Stomach smooth muscle (tissue), 2 donors: Measurements from ENCODE around the gene DAD1.

Source experiments
- H3K27ac ChIP-seq: one replicate; pipeline ENCODE4 v1.7.0; 2013; ENCODE audit warnings: mild to moderate bottlenecking, low read length, inconsistent platforms
- H3K27me3 ChIP-seq, 2 donors: one replicate each; pipeline ENCODE4 v1.7.0; 2013; ENCODE audit warnings: low read length in 2 of 2; ENCODE audit not compliant: insufficient read depth in 2 of 2, control insufficient read depth in 1 of 2
- H3K36me3 ChIP-seq, 2 donors: one replicate each; pipeline ENCODE4 v1.7.0; 2013; ENCODE audit warnings: low read length in 2 of 2; ENCODE audit not compliant: control insufficient read depth in 2 of 2, insufficient read depth in 2 of 2
- H3K4me1 ChIP-seq: one replicate; pipeline ENCODE4 v1.7.0; 2013; ENCODE audit warnings: low read length; ENCODE audit not compliant: control insufficient read depth, insufficient read depth
- H3K4me3 ChIP-seq, 2 donors: one replicate each; pipeline ENCODE4 v1.7.0; 2013; ENCODE audit warnings: low read length in 2 of 2
- H3K9ac ChIP-seq, 2 donors: one replicate each; pipeline ENCODE4 v1.7.0; 2013; ENCODE audit warnings: low read length in 2 of 2, mild to moderate bottlenecking in 1 of 2
- H3K9me3 ChIP-seq, 2 donors: one replicate each; pipeline ENCODE4 v1.7.0; 2013; ENCODE audit warnings: low read length in 2 of 2; ENCODE audit not compliant: control insufficient read depth in 2 of 2
- donor health status: healthy.
- donor health status: Pancreatic carcinoma.

Gene DAD1

DNA sequence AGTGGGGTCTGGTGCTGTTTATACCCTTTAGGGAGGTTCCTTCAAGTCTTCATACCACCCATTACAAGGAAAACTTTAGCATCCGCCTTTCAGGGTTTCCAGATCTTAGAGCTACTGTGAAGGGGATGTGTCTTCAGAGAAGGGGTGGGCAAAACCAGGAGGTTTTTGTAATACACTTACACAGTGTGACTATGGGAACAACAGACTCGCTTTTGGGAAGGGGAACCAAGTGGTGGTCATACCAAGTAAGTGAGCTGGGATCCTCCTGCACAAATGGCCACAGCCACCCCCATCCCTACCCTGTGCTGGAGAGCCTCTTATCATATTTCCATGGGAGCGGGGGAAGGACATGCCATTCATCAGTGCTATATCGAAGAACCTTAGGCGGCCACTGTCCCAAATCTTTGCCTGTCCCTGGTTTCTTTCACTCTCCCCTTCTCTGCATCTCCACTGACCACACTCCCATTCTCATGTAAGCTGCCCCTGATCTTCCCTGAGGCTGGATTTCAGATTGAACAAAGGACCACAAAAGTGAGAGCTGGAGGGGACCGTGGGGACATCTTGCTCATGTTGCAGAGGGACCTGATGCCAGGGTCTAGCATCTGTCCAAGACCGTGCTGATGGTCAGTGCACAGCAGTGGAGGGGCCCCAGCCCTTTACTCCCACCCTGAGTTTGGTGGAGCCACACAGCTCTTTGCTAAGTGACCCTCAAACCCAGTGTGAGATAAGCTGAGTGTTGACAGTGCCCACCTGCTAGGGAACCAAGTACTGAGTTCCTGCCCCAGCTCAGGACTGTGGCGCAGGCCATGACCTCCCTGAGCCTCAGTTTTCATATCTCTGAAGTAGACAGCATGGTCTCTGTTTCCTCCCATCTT, 51.4 kb downstream of the DAD1 start:
- Histone ChIP-seq H3K4me3 (no peak overlapping the region), H3K9ac (no peak overlapping the region), H3K27ac (no peak overlapping the region), H3K27me3 (no peaks in the 10 kb centered on the region), H3K9me3 (no peaks in the 10 kb centered on the region), H3K36me3 (no peaks in the 10 kb centered on the region), H3K4me1 (peaks cover 9% of the 10 kb centered on the region)

DNA sequence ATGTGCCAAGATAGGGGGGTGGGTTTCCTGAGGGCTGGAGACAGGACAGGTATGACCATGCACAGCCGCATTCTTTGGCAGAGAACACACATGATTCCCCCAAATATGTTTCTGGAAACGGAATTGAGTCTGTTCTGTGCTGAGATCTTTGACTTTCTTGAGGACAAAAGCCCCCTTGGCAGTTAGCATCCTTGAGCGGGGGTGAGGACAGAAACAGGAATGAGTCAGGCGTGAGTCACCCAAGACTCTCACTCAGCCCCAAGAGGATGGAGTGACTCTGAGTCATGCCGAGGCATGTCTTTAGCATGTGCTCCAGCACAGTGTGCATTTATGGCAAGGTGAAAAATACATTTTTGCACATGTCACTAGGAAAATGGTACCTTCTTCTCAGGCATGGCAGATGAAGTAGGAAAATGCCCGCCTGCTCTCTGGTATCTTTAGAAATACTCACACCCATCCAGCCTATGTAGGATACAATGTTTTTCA, 52.1 kb downstream of the DAD1 start:
- no peak overlapping the region for H3K4me3 ChIP-seq
- no peak overlapping the region for H3K9ac ChIP-seq
- peaks cover 9% of the 10 kb centered on the region for H3K4me1 ChIP-seq
- no peak overlapping the region for H3K27ac ChIP-seq
- no peaks in the 10 kb centered on the region for H3K27me3 ChIP-seq
- H3K36me3 ChIP-seq, result no peaks in the 10 kb centered on the region
- H3K9me3 ChIP-seq, result no peaks in the 10 kb centered on the region

DNA sequence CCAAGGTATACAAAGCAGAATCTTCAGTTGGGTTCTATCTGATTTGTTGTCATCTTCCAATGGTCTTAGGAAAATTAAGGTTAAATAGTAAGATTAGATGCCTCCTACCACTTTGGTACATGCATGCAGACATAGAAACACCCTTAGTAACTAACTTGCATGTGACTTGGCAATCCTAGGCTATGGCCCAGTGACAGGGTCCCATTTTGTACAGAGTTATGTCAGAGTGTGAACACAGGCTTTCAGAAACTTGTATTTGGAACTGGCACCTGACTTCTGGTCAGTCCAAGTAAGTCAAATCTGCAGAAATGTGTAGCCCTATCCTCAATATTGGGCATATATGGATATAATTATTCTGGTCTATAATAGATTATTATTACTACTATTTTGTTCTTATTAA, 53.1 kb downstream of the DAD1 start:
- no peaks in the 10 kb centered on the region for H3K9me3 ChIP-seq
- no peak overlapping the region for H3K27ac ChIP-seq
- H3K27me3 ChIP-seq, result no peaks in the 10 kb centered on the region
- no peak overlapping the region for H3K4me3 ChIP-seq
- peaks cover 9% of the 10 kb centered on the region for H3K4me1 ChIP-seq
- no peaks in the 10 kb centered on the region for H3K36me3 ChIP-seq
- H3K9ac ChIP-seq, result no peak overlapping the region

DNA sequence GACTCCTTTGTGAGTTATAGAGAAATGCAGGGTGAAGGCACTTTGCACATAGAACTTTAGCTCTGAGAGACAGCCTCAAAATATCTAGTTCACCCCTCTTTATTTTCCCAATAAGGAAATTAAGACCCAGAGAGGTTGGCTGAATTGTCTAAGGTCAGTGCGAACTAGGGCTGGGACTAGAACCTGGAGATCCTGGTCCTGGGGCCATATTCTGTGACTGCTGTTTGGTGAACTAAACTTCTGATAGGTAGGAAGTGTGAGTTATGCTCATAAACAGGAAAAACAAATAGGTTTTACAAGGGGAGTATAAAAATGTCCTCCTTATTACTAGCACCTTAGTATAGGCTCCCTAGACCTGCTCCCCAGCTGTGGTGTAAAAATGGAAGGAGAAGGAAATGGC, 53.9 kb downstream of the DAD1 start:
- no peaks in the 10 kb centered on the region for H3K36me3 ChIP-seq
- H3K9ac ChIP-seq, result no peak overlapping the region
- H3K4me3 ChIP-seq, result no peak overlapping the region
- no peak overlapping the region for H3K27ac ChIP-seq
- H3K27me3 ChIP-seq, result no peaks in the 10 kb centered on the region
- H3K9me3 ChIP-seq, result no peaks in the 10 kb centered on the region
- H3K4me1 ChIP-seq, result peaks cover 9% of the 10 kb centered on the region

DNA sequence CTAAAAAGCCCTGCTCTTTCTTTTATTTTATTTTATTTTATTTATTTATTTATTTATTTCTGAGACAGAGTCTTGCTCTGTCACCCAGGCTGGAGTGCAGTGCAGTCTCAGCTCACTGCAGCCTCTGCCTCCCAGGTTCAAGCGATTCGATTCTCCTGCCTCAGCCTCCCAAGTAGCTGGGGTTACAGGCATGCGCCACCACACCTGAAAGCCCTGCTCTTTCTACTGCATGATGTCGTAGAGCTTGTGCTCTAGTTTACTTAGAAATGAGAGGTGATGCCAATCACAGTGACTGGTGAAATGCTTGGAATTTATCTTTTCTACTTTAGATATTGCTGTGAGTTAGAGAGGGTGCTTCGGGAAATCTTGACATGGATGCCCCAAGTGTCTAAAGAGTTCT, 54.5 kb downstream of the DAD1 start:
- H3K27me3 ChIP-seq, result no peaks in the 10 kb centered on the region
- no peak overlapping the region for H3K4me3 ChIP-seq
- H3K9ac ChIP-seq, result no peak overlapping the region
- no peaks in the 10 kb centered on the region for H3K36me3 ChIP-seq
- H3K4me1 ChIP-seq, result peaks cover 9% of the 10 kb centered on the region
- H3K27ac ChIP-seq, result no peak overlapping the region
- H3K9me3 ChIP-seq, result no peaks in the 10 kb centered on the region

DNA sequence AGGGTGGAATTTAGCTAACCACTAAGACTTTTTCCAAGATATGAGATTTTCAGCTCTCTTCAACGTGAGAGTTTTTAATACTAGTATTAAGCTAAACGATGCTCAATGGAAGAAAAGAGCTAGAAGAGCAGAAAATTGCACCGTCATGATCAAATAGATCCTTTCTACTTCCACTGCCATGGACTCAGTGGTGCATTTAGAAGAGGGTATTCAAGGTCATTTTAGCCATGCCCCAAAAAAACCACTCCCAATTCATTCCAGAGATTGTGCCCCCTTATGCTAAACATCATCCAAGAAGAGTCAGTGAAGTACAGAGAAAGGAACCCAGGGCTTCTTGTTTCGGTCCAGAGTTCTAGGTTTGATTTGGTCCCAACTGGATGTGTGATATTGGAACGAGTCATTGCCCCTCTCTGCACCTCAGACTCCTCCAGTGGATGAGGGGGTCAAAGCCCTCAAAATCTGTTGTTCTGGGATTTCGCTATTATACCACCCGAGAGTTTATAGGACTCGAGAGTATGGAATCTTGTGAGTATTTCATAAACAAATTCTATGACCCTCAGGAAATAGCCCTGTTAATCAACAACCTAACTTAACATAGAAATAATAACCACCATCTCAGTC, 55.2 kb downstream of the DAD1 start:
- no peak overlapping the region for H3K4me3 ChIP-seq
- H3K27ac ChIP-seq, result no peak overlapping the region
- H3K4me1 ChIP-seq, result peaks cover 9% of the 10 kb centered on the region
- no peaks in the 10 kb centered on the region for H3K9me3 ChIP-seq
- H3K36me3 ChIP-seq, result no peaks in the 10 kb centered on the region
- H3K27me3 ChIP-seq, result no peaks in the 10 kb centered on the region
- H3K9ac ChIP-seq, result no peak overlapping the region

DNA sequence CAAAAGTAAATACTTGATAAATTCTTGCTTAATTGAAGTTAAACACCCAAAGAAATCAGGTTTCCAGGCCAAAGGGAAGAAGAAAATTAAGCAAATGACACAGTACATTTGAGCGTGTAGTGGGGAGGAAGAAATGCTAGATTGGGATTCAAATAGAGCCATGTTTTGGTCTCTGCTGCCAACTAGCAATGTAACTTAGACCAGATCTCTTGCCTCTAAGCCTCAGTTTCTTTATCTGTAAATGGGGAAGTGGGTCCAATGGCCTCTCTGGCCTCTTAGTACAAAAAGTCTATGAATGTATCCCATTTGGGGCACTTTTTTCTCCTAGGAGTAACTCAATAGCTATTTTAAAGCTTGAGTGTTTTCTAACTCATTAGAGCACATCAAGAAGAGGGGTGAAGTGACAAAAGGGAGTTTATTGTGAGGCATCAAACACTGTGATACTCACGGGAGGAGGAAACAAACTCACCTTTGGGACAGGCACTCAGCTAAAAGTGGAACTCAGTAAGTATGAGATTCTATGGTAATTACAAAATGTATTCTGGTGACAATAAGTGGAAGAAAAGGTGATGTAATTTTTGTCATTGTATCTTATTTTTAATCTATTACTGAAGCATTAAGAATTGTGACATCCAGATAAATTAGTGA, 55.8 kb downstream of the DAD1 start:
- H3K36me3 ChIP-seq, result no peaks in the 10 kb centered on the region
- no peak overlapping the region for H3K4me3 ChIP-seq
- no peak overlapping the region for H3K27ac ChIP-seq
- H3K27me3 ChIP-seq, result no peaks in the 10 kb centered on the region
- H3K9ac ChIP-seq, result no peak overlapping the region
- no peaks in the 10 kb centered on the region for H3K9me3 ChIP-seq
- peaks cover 9% of the 10 kb centered on the region for H3K4me1 ChIP-seq

DNA sequence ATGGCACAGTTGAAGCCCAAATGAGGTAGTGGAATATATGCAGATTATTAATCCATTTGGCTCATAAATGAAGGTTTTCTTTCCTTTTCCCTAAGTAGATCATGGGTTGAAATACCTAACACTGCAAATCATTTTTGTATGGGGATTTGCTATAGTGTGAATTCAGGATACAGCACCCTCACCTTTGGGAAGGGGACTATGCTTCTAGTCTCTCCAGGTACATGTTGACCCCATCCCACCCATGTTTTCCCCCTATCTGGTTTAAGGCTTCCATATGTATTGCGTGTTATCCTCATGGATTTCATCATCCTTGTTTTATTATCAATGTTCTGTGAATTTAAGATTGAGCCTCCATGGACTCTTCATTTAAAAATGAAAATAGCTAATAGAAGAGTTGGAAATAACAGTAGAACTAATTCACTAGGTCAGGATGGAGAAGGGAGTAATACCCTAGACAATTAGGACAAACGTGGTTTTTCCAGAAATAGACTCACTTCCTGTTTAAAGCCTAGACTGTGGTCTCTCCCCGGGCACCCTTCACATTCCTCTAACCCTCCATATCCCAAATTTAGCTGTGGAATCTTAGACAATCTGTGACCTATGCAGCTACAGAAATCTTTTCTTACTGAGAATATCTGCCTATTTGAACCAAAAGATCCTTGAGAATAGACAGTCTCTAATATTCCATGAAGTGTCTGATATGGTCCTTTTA, 56.5 kb downstream of the DAD1 start:
- Histone ChIP-seq H3K9me3 (no peaks in the 10 kb centered on the region), H3K27ac (no peak overlapping the region), H3K4me1 (peaks cover 7% of the 10 kb centered on the region), H3K27me3 (no peaks in the 10 kb centered on the region), H3K4me3 (no peak overlapping the region), H3K36me3 (no peaks in the 10 kb centered on the region), H3K9ac (no peak overlapping the region)

DNA sequence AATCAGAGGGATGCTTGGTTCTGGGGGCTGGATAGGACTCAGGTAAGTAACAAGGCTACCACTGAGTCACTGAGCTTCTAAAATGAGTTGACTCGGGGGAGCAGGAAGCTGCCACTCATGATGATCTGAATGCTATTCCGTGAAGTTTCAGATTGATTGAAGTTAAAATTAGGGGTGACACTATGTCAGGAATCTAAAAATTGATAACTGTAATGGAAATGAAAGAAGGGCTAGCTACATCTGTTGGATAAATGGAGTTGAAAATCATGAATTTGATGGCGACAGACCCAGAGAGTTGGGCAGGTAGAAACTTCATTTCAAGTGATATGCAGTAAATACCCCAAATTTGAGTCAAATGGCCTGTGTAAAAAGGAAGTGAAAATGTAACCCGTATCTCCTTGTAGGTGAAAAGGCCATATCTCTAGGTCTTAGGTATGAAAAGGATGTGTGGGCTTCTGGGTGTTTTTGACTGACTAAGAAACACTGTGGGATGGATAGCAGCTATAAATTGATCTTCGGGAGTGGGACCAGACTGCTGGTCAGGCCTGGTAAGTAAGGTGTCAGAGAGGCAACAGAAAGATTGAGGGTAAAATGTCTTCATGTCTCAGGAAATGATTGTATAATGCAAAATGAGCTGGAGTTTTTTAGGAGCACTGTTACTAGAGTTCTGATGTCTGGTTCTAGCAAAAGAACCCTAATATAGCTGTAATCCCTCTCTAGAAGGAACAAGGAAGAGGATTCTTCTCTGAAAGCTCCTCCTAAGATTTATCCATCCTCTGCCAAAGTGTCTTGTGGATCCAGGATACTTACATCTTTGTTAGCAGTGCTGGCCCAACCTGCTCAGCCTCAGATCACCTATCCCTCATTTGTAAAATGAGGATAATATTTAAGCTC, 57.3 kb downstream of the DAD1 start:
- H3K27ac ChIP-seq, result no peak overlapping the region
- no peaks in the 10 kb centered on the region for H3K27me3 ChIP-seq
- no peaks in the 10 kb centered on the region for H3K36me3 ChIP-seq
- no peak overlapping the region for H3K9ac ChIP-seq
- H3K9me3 ChIP-seq, result no peaks in the 10 kb centered on the region
- no peak overlapping the region for H3K4me3 ChIP-seq
- peaks cover under 1% of the 10 kb centered on the region for H3K4me1 ChIP-seq

DNA sequence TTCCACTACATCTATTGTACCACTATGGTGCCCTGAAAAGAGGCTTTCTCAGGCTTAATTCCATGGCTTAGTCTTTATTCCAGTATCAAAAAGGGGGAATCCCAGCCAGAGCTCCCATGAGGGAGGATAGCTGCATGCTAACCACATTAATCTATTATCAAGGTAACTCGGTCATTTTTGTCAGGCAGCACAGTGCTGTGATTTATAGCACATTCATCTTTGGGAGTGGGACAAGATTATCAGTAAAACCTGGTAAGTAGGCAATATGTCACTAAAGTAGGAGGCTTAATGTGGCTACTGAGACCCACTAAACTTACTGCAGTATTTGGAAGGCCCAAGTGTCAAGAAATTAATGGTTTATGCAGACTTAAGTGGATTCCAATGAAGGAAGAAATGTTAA, 58.9 kb downstream of the DAD1 start:
- Histone ChIP-seq H3K36me3 (no peaks in the 10 kb centered on the region), H3K9me3 (no peaks in the 10 kb centered on the region), H3K4me3 (no peak overlapping the region), H3K27ac (no peak overlapping the region), H3K27me3 (no peaks in the 10 kb centered on the region), H3K9ac (no peak overlapping the region), H3K4me1 (no peaks in the 10 kb centered on the region)
